Measurements from ENCODE around the gene SSBP4.
"Not testable (repeated sequence)": the region's sequence is repeated elsewhere in the genome, so short reads cannot be mapped to it uniquely, and the experiment has no call there.

The SSBP4 gene

GRCh38 chr19:18393836-18394235 is 25.4 kb upstream of the SSBP4 start:
- no peak for DNase-seq (ENCODE audit: low read depth)

- DNase-seq (ENCODE audit: low read depth): no peak
Observed at GRCh38 chr19:18396471-18397241, 22.5 kb upstream of the SSBP4 start.

GRCh38 chr19:18397242-18398202 is 21.7 kb upstream of the SSBP4 start, which contains the start of gene LRRC25:
TSS of gene LRRC25 (minus strand) at chr19:18397622. CDS start at chr19:18396963, 659 bp downstream.
- DNase-seq (ENCODE audit: low read depth): no peak

GRCh38 chr19:18399008-18399407 is 20.2 kb upstream of the SSBP4 start:
- no peak for DNase-seq (ENCODE audit: low read depth)

- DNase-seq (ENCODE audit: low read depth): no peak
Observed at GRCh38 chr19:18401580-18402112, 17.6 kb upstream of the SSBP4 start.

- not testable (repeated sequence) for DNase-seq (ENCODE audit: low read depth)
Observed at GRCh38 chr19:18402455-18403248, 16.5 kb upstream of the SSBP4 start.

- DNase-seq (ENCODE audit: low read depth): not testable (repeated sequence)
Observed at GRCh38 chr19:18405754-18406153, 13.4 kb upstream of the SSBP4 start.

- DNase-seq (ENCODE audit: low read depth): no peak
Observed at GRCh38 chr19:18406749-18407148, 12.4 kb upstream of the SSBP4 start.

GRCh38 chr19:18408053-18408476 is 11.1 kb upstream of the SSBP4 start:
- DNase-seq (ENCODE audit: low read depth): no peak

- DNase-seq (ENCODE audit: low read depth): no peak
Observed at GRCh38 chr19:18412610-18413239, 6.5 kb upstream of the SSBP4 start.

- no peak for DNase-seq (ENCODE audit: low read depth)
Observed at GRCh38 chr19:18414504-18415177, 4.6 kb upstream of the SSBP4 start.

GRCh38 chr19:18415178-18415867 is 3.9 kb upstream of the SSBP4 start:
- peak; percentile 78 for DNase-seq (ENCODE audit: low read depth)

- DNase-seq (ENCODE audit: low read depth): peak; percentile 80
Observed at GRCh38 chr19:18416778-18417249, 2.4 kb upstream of the SSBP4 start.

- peak; percentile 69 for DNase-seq (ENCODE audit: low read depth)
Observed at GRCh38 chr19:18417250-18418028, 1.8 kb upstream of the SSBP4 start.

GRCh38 chr19:18418029-18418482 is 1.1 kb upstream of the SSBP4 start:
- DNase-seq (ENCODE audit: low read depth): no peak

- no peak for DNase-seq (ENCODE audit: low read depth)
Observed at GRCh38 chr19:18418483-18419194, 559 bp upstream of the SSBP4 start.

GRCh38 chr19:18419699-18420460 is 682 bp downstream of the SSBP4 start:
- DNase-seq (ENCODE audit: low read depth): no peak

- DNase-seq (ENCODE audit: low read depth): no peak
Observed at GRCh38 chr19:18420930-18421329, 1.7 kb downstream of the SSBP4 start.
